ENCODE results near the gene NEK8. TPM values are rescaled to one million over a fixed set of nuclear protein-coding genes. Genes with fewer than 3 reads are reported as not detected.
A peak's percentile ranks its signal among the peaks of the same experiment; 100 is the strongest.

NEK8 gene
- total RNA-seq, 1 donor from 2014 or later = 1.4 TPM

GRCh38 chr17:28716740-28717577, 11.6 kb upstream of the NEK8 start:
- H3K4me1 ChIP-seq = peaks cover 66% of the 10 kb centered on the region
- no peaks in the 10 kb centered on the region for H3K9me3 ChIP-seq (replicated peaks)
- peaks cover 19% of the 10 kb centered on the region for H3K27me3 ChIP-seq (ENCODE audit: low read depth)
- peak overlapping the region; percentile 86 for H3K27ac ChIP-seq (replicated peaks)
- intact Hi-C loops (cut with micrococcal nuclease) = no loop called here
- peak; percentile 34 for DNase-seq
- H3K4me3 ChIP-seq = peak overlapping the region; percentile 82
- no peak for TF ChIP-seq CTCF (IDR thresholded peaks at IDR 0.05; ENCODE audit: borderline replicate concordance)
- peaks cover 30% of the 10 kb centered on the region for H3K36me3 ChIP-seq

GRCh38 chr17:28717578-28718332, 10.8 kb upstream of the NEK8 start, which contains the start of gene RAB34:
TSS of gene RAB34 (minus strand) at chr17:28717868. CDS start at chr17:28717266, 602 bp downstream.
- peak; percentile 72 for DNase-seq
- intact Hi-C loops (cut with micrococcal nuclease) = no loop called here
- Histone ChIP-seq H3K9me3 (replicated peaks) (no peaks in the 10 kb centered on the region), H3K4me1 (peaks cover 66% of the 10 kb centered on the region), H3K4me3 (peak within 1 kb of the TSS; percentile 82), H3K27ac (replicated peaks) (peak within 1 kb of the TSS; percentile 86), H3K36me3 (peaks cover 38% of the 10 kb centered on the region), H3K27me3 (ENCODE audit: low read depth) (peaks cover 19% of the 10 kb centered on the region)
- TF ChIP-seq CTCF (IDR thresholded peaks at IDR 0.05; ENCODE audit: borderline replicate concordance) = peak; percentile 43

- peaks cover 19% of the 10 kb centered on the region for H3K27me3 ChIP-seq (ENCODE audit: low read depth)
- H3K9me3 ChIP-seq (replicated peaks) = no peaks in the 10 kb centered on the region
- peaks cover 71% of the 10 kb centered on the region for H3K4me1 ChIP-seq
- DNase-seq = no peak
- no peak for TF ChIP-seq CTCF (IDR thresholded peaks at IDR 0.05; ENCODE audit: borderline replicate concordance)
- H3K36me3 ChIP-seq = peaks cover 45% of the 10 kb centered on the region
- H3K27ac ChIP-seq (replicated peaks) = peak overlapping the region; percentile 86
- peak overlapping the region; percentile 82 for H3K4me3 ChIP-seq
- intact Hi-C loops (cut with micrococcal nuclease) = no loop called here
These were observed 10.1 kb upstream of the NEK8 start for GRCh38 chr17:28718333-28719020.

GRCh38 chr17:28719021-28719433, 9.6 kb upstream of the NEK8 start:
- Histone ChIP-seq H3K27me3 (ENCODE audit: low read depth) (peaks cover 19% of the 10 kb centered on the region), H3K4me3 (peak overlapping the region; percentile 82), H3K9me3 (replicated peaks) (no peaks in the 10 kb centered on the region), H3K4me1 (peaks cover 71% of the 10 kb centered on the region), H3K27ac (replicated peaks) (peak overlapping the region; percentile 86), H3K36me3 (peaks cover 46% of the 10 kb centered on the region)
- no peak for TF ChIP-seq CTCF (IDR thresholded peaks at IDR 0.05; ENCODE audit: borderline replicate concordance)
- intact Hi-C loops (cut with micrococcal nuclease) = no loop called here
- no peak for DNase-seq

Data from left ventricle myocardium inferior (tissue), 1 donor.